H7 (cell line): Measurements from ENCODE around the gene ANAPC1. TPM values are rescaled to one million over a fixed set of nuclear protein-coding genes. Genes with fewer than 3 reads are reported as not detected.

Source experiments
- DNase-seq: peaks from one replicate; pipeline ENCODE4 v3.0.0; 2012
- H3K27me3 ChIP-seq: 2 replicates; pipeline ENCODE4 v1.6.0; 2011; ENCODE audit warnings: mild to moderate bottlenecking, low read length; ENCODE audit not compliant: control insufficient read depth, insufficient read depth
- H3K36me3 ChIP-seq: replicated peaks from 2 replicates; pipeline ENCODE4 v1.5.1; 2011; ENCODE audit warnings: low read length; ENCODE audit not compliant: control insufficient read depth, insufficient read depth
- H3K4me3 ChIP-seq: 2 replicates; pipeline ENCODE4 v1.5.1; 2011; ENCODE audit warnings: low read depth, mild to moderate bottlenecking, control low read depth, low read length, moderate library complexity; ENCODE audit not compliant: insufficient read depth
- total RNA-seq: library from RNA; depleted of rRNA; stranded (reverse); fragments of >200 nt; shearing (Covaris generic); gene quantifications from 2 replicates; pipeline ENCODE4 v1.2.3, GENCODE V29; 2014; rRNA removed

Gene ANAPC1, protein sequence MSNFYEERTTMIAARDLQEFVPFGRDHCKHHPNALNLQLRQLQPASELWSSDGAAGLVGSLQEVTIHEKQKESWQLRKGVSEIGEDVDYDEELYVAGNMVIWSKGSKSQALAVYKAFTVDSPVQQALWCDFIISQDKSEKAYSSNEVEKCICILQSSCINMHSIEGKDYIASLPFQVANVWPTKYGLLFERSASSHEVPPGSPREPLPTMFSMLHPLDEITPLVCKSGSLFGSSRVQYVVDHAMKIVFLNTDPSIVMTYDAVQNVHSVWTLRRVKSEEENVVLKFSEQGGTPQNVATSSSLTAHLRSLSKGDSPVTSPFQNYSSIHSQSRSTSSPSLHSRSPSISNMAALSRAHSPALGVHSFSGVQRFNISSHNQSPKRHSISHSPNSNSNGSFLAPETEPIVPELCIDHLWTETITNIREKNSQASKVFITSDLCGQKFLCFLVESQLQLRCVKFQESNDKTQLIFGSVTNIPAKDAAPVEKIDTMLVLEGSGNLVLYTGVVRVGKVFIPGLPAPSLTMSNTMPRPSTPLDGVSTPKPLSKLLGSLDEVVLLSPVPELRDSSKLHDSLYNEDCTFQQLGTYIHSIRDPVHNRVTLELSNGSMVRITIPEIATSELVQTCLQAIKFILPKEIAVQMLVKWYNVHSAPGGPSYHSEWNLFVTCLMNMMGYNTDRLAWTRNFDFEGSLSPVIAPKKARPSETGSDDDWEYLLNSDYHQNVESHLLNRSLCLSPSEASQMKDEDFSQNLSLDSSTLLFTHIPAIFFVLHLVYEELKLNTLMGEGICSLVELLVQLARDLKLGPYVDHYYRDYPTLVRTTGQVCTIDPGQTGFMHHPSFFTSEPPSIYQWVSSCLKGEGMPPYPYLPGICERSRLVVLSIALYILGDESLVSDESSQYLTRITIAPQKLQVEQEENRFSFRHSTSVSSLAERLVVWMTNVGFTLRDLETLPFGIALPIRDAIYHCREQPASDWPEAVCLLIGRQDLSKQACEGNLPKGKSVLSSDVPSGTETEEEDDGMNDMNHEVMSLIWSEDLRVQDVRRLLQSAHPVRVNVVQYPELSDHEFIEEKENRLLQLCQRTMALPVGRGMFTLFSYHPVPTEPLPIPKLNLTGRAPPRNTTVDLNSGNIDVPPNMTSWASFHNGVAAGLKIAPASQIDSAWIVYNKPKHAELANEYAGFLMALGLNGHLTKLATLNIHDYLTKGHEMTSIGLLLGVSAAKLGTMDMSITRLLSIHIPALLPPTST (N-terminal part only)
- total RNA-seq, result 76.0 and 117 TPM in 2 replicates

DNA sequence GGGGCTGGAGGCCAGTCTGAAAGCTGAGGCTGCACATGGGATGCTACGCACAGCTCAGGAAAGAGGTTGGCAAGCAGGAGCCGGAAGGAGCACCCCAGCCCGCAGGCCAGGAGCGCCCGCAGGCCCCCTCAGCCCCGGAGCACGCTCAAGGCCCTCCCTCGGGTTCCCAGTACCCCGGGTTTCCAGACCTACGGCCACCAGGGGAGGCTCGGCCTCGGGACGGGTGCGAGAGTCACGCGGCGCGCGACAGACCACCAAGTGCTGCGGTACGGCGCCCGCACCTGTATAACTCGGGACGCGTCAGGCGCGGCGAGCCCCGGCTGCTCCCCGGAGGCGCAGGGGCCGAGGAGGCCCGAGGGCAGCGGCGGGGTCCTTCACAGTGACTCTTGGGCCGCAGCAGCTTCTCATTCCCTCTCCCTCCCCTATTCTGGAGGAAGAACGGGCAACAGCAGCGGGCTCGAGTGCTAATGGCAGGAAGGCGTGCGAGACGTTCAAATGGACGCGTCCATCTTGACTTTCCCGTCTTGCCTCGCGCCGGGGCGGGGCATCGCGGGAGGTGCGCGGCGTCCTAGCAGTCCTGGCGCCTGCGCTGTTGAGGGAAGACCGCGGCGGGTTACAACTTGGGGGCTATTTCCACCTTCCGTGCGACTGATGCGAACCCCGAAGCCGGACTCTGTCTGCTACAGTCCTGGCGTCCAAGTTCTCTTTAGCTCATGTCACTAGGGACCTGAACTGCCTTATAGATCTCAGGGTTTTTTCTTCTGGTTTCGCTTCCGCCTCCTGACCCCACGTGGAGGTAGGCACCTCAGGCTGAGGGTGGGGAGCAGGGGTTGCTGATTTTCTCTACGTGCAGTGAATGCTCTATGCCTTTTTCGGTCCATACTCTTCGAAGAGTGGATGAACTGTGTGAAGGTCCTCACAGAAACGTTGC lies at the start of gene ANAPC1:
ANAPC1 (minus strand) TSS at position 533 of the 931 bp plus-strand sequence. CDS start 3,368 bp downstream, outside the sequence.
- Histone ChIP-seq H3K27me3 (no peaks in the 10 kb centered on the region), H3K4me3 (peak within 1 kb of the TSS; percentile 97), H3K36me3 (no peaks in the 10 kb centered on the region)
- DNase-seq, result peak; percentile 88

DNA sequence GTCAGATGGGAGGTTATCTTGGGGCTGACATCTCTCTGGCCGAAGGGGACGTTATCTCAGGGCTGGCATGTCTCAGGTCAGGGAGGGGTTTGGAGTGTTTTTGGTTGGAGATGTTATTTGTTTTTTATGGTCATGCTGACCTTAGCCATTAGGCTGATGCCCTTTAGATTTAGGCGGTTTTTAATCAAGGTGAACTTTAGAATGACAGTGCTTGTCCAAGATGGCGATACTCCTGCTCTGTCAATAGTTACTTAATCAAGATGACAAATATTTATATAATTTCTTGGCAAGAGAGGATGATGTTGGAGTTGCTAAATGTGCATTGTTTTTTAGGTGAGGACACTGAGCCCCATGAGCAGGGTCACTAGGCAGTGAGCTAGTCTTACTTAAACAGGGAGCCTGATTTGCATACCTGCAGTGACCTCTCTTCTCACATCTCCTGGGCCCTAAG lies 48.9 kb upstream of the ANAPC1 start:
- Histone ChIP-seq H3K36me3 (no peaks in the 10 kb centered on the region; the same call in 1 of the 2 replicates), H3K27me3 (no peaks in the 10 kb centered on the region), H3K4me3 (no peak overlapping the region)
- DNase-seq, result no peak

DNA sequence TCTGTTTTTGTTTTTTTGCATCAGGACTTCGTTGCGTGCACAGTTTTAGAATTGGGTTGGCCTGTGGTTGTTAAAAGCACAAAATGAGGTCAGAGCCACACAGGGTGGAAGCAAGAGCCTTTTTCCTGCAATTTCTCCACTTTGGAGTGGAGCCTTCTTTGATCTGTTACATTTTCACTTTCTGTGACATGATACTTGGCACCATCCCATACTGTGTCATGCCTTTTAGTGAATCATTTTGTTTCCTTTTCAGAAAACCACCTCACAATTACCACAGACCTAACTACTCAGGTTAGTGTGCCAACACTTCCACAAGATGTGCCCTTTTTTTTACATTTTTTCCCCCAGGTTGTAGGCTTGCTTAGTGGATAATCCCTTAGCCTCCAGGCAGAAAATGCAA lies 46.9 kb upstream of the ANAPC1 start:
- H3K36me3 ChIP-seq, result no peaks in the 10 kb centered on the region; the same call in 1 of the 2 replicates
- no peaks in the 10 kb centered on the region for H3K27me3 ChIP-seq
- DNase-seq, result no peak
- H3K4me3 ChIP-seq, result no peak overlapping the region

DNA sequence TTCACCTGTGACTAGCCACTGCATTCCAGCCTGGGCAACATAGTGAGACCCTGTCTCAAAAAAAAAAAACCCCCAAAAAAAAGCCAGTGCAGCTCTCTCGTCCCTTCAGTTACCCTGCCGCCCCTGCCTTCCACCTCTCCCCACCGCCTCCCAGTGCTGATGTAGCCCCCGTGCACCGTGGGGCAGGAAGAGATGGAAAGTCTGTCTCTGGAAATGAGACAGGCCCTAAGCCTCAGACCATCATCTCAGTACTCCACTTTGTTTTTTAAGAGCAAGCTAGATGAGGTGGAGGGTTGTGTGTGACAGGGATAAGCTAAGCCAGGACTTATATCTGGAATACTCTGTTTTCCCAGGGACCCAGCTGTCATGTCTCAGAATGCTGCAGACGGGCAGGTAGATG lies 46.4 kb upstream of the ANAPC1 start:
- Histone ChIP-seq H3K27me3 (no peaks in the 10 kb centered on the region), H3K4me3 (no peak overlapping the region), H3K36me3 (no peaks in the 10 kb centered on the region; the same call in 1 of the 2 replicates)
- no peak for DNase-seq

DNA sequence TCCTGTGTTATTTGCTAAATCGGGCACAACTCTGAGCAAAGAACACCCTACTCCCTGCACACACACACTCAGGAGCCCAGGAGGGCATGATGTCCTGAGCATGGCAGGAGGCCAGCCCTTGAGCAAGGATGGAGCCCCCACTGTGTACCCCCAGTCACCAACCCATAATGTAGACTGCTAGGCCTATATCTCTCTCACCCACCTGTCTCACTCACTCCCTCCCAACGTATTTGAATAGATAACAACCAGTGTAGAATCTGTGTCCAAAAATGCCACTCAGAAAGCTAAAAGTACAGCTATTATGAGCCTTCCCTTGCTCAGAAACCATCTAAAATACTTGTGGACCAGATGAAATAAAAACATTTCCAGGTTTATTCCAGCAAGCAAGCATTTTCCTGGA lies 43.7 kb upstream of the ANAPC1 start:
- no peaks in the 10 kb centered on the region for H3K27me3 ChIP-seq
- no peaks in the 10 kb centered on the region; the same call in 1 of the 2 replicates for H3K36me3 ChIP-seq
- no peak for DNase-seq
- no peak overlapping the region for H3K4me3 ChIP-seq

DNA sequence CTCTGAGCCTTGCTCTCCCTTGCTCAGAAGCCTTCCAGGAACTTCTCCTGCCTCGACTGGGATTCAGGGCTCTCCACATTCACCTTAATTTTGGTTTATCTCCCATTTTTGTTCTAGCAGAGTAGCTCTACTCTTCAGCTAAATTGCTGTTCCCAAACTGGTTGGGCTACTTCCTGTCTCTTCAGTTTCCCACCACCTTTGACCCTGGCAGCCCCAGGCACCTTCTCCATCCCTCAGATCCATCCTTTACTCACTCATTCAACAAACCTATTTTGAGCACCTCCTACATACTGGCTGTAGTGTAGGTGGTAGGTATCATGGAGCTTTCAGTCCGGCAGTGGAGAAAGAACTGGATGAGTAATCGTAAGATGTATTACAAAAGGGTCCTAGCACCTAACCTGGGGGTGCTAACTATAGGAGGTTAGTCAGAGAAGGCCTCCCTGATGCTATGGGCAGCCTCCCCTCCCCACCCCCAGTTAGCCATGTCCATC lies 40.7 kb upstream of the ANAPC1 start:
- Histone ChIP-seq H3K4me3 (no peak overlapping the region), H3K36me3 (no peaks in the 10 kb centered on the region), H3K27me3 (no peaks in the 10 kb centered on the region)
- DNase-seq, result no peak

DNA sequence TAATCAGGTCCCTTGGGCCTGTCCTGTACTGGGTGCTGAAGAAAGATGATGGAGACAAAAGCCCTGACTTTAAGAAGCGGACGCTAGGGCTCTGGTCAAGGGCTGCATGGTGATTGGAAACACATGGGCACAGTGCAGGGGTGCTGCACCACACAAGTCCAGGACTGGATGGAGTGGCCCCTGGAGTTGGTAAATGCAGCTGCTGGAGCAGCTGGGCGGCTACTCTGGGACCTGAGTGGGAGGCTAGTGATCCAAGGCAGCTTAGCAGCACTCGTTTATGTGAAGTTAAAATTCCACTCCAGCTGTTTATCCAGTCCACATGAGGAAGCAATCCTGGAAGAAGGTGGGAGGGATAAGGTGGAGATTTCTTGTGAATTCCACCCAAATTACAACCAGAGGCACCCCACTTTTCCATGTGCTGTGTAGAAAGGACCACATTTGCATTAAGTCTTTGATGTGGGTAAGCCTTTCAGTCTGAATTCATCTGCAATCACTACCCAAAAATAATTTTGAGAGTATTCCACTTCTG lies 39.3 kb upstream of the ANAPC1 start:
- Histone ChIP-seq H3K27me3 (no peaks in the 10 kb centered on the region), H3K36me3 (no peaks in the 10 kb centered on the region), H3K4me3 (no peak overlapping the region)
- DNase-seq, result no peak

DNA sequence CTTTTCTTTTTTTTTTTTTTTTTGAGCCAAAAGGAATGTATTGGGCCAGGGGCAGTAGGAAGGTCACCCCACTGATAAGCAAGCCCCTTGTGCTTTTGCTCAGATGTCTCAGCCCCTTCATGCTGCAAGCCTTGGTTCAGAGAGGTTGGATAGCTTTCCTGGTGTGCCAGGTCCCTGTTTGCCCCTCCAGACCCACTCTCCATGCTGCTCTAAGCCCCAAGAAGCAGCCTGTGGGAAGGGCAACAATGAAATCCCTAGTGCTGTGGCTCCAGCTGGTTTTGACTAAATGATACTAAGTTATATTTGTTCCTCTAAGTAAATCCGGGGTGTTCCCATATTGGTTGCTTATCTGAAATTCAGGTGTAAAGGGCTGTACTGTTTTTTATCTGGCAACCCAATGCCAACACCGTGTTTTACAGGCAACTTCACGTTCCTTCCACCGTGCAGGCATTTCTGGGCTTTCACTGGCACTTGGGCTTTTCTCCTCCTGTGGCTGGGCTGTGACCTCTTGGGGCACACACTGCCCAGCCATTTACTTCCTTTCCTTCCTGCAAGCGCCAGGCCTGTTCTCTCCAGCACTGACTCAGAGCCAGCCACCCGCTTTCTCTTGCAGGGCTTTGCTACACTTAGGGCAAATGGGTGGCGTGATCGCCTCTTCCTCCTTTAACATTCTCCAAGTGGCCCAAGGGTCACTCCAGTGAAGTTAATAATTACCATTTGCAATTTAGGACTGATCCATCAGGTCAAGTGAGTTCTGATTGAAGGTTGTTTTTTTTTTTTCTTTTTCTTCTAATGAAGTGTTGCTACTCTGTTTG lies 36.0 kb upstream of the ANAPC1 start:
- no peaks in the 10 kb centered on the region for H3K27me3 ChIP-seq
- no peak overlapping the region for H3K4me3 ChIP-seq
- no peaks in the 10 kb centered on the region for H3K36me3 ChIP-seq
- no peak for DNase-seq

DNA sequence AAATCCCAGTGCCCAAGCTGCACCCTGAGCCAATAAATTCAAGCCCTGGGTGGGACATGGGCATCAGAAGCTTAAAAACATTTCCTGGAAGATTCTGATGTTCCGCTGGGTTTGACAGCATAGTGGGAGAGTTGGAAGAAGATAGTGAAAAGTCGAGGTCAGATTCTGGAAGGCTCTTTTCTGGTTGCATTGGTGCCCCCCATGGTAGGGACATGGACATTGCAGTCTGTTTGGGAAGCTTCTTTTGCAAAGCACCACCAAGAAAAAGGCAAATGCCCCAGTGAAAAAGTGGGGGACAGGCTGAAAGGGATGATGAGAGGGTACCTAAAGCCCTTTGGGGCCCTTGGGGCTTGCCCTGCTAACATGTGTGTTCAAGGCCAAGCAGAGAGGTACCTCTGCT lies 35.4 kb upstream of the ANAPC1 start:
- peak; percentile 70 for DNase-seq
- Histone ChIP-seq H3K36me3 (no peaks in the 10 kb centered on the region), H3K4me3 (no peak overlapping the region)

DNA sequence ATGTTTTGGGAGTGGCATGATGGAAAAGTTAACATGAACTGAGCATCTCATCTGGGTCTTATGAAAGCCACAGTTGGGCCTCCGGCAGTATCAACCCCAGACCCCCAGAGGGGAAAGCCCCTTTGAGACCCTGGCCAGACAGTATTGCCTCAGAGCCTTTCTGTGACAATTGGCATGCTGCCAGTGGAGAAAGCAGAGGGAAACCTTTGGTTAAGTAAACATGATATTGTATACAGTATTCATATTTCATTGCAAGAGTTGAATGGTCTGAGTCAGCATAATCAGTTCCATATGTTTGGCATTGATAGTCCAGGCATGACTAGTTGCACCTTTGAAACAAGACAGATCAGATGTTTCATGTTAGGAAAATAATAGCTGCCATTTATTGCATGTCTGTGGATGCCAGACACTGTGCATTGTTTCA lies 34.4 kb upstream of the ANAPC1 start:
- DNase-seq, result no peak
- Histone ChIP-seq H3K27me3 (no peaks in the 10 kb centered on the region), H3K36me3 (no peaks in the 10 kb centered on the region), H3K4me3 (no peak overlapping the region)

More for the DNA sequence above, 35.4 kb upstream of the ANAPC1 start:
- H3K27me3 ChIP-seq, result no peaks in the 10 kb centered on the region

DNA sequence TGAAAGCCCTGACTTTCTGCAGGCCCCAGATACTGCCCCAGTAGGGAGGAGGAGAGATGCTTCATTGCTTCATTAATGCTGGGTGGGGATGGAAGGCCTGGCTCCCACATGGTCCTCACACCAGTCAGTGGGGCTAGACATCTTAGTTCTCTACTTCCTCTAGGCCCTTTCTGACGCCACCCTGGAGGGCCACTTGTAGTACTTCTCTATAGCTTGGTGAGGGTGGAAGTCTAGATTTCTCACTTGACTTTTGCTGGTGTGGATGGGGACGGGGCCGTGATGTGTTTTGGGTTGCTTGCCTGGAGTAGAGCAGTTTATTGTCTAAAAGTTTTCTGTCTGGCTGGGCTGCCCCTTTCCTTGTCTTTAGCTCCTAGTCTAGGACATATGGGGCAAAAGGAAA lies 33.1 kb upstream of the ANAPC1 start:
- H3K27me3 ChIP-seq, result no peaks in the 10 kb centered on the region
- no peak overlapping the region for H3K4me3 ChIP-seq
- no peak for DNase-seq
- no peaks in the 10 kb centered on the region for H3K36me3 ChIP-seq

DNA sequence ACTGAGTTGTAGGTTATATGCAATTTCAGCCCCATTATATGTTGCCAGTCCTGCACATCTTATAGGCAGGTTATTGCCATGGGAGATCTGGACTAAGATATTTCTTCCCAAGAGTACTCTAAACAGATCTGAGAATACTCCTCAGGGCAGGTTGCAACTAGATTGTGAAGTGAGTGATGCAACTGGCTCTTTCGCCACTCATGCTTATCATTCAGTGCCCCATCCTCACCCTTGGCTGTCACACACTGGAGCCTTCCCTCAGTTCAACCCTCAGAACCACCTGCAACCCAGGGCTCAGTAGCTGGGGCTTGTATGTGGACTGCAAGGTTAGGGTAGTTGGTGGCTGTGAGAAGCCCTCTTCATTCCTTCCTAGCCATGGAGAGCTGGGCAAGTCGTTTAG lies 28.6 kb upstream of the ANAPC1 start:
- H3K4me3 ChIP-seq, result no peak overlapping the region
- no peak for DNase-seq
- H3K27me3 ChIP-seq, result no peaks in the 10 kb centered on the region
- H3K36me3 ChIP-seq, result no peaks in the 10 kb centered on the region
